Adrenal gland (tissue), 5 donors: ENCODE data around the gene MIEF1.

Experiments
- CTCF ChIP-seq, 6 experiments: fragments of 450-650 bp in 4 of 6; fragments of 200-600 bp in 2 of 6; sonication (generic) in 1 of 6; IDR thresholded peaks; 1 replicate in 5 of 6; 2 replicates in 1 of 6; pipeline versions ENCODE4 v1.5.1 to v1.8.0; 2016 to 2021; ENCODE audit warnings: antibody characterized with exemption in 6 of 6, mild to moderate bottlenecking in 2 of 6, moderate library complexity in 1 of 6
- POLR2A ChIP-seq, 2 donors: fragments of 450-650 bp; IDR thresholded peaks; one replicate each; pipeline ENCODE4 v1.6.1; 2017; ENCODE audit warnings: antibody characterized with exemption in 2 of 2, mild to moderate bottlenecking in 2 of 2, moderate library complexity in 1 of 2
- donor health status: DM: no; HTN: no; CAD: no.

GRCh38 chr22:39535357-39535725, 33.3 kb downstream of the MIEF1 start:
- TF ChIP-seq POLR2A (IDR thresholded peaks at IDR 0.05) (no peak), CTCF (IDR thresholded peaks at IDR 0.05) (no peak)
